Activated T-helper 1 cell treated with anti-CD3 and anti-CD28 coated beads, Interleukin-2, amount 50 U/mL, for 16 hours (primary cell): Measurements from ENCODE around the gene TMEM69.
"Not testable (repeated sequence)": the region's sequence is repeated elsewhere in the genome, so short reads cannot be mapped to it uniquely, and the experiment has no call there.

Experiments used
- DNase-seq, 2 donors: peaks; one replicate each; pipeline ENCODE4 v3.0.0-alpha.2; 2020; ENCODE audit warnings: low read depth in 1 of 2, low spot score in 1 of 2

Gene TMEM69

GRCh38 chr1:45687754-45688740, at the start of gene TMEM69:
Gene TMEM69, plus strand, starts transcription at chr1:45688181. Its CDS starts 2,888 bp downstream, at chr1:45691069.
- peak; percentile 45 to 64 for DNase-seq

- no peak for DNase-seq
Measured at GRCh38 chr1:45640293-45640692, 47.7 kb upstream of the TMEM69 start.

- no peak for DNase-seq
Measured at GRCh38 chr1:45643321-45643720, 44.7 kb upstream of the TMEM69 start.

GRCh38 chr1:45643978-45644377, 44.0 kb upstream of the TMEM69 start:
- no peak for DNase-seq

- DNase-seq = no peak
Measured at GRCh38 chr1:45644661-45645060, 43.3 kb upstream of the TMEM69 start.

GRCh38 chr1:45647248-45648021, 40.5 kb upstream of the TMEM69 start:
- no peak for DNase-seq

GRCh38 chr1:45654540-45655280, 33.3 kb upstream of the TMEM69 start:
- DNase-seq = no peak

GRCh38 chr1:45656573-45657226, 31.3 kb upstream of the TMEM69 start:
- DNase-seq = no peak

GRCh38 chr1:45658171-45658570, 29.8 kb upstream of the TMEM69 start:
- DNase-seq = no peak

GRCh38 chr1:45659222-45659621, 28.8 kb upstream of the TMEM69 start:
- no peak for DNase-seq

GRCh38 chr1:45660336-45660735, 27.6 kb upstream of the TMEM69 start:
- DNase-seq = no peak

- DNase-seq = no peak
Measured at GRCh38 chr1:45666836-45667235, 21.1 kb upstream of the TMEM69 start.

GRCh38 chr1:45667321-45668111, 20.5 kb upstream of the TMEM69 start:
- DNase-seq = no peak

- no peak for DNase-seq
Measured at GRCh38 chr1:45668526-45668925, 19.5 kb upstream of the TMEM69 start.

GRCh38 chr1:45669379-45669778, 18.6 kb upstream of the TMEM69 start:
- no peak for DNase-seq

GRCh38 chr1:45669859-45670655, 17.9 kb upstream of the TMEM69 start:
- no peak for DNase-seq

GRCh38 chr1:45673956-45674355, 14.0 kb upstream of the TMEM69 start:
- no peak for DNase-seq

- no peak for DNase-seq
Measured at GRCh38 chr1:45674478-45674877, 13.5 kb upstream of the TMEM69 start.

GRCh38 chr1:45676553-45676952, 11.4 kb upstream of the TMEM69 start:
- not testable (repeated sequence) for DNase-seq
